Glutamatergic neuron (in vitro differentiated cells): ENCODE measurements around the gene DGUOK. TPM values are rescaled to one million over a fixed set of nuclear protein-coding genes. Genes with fewer than 3 reads are reported as not detected.

ENCODE experiments used
- DNase-seq: peaks from one replicate; pipeline ENCODE4 v3.0.0; 2022
- H3K27ac Mint-ChIP-seq: one replicate; pipeline ENCODE4 v1.8.0; 2020; ENCODE audit warnings: mild to moderate bottlenecking, mixed read lengths, inconsistent platforms; ENCODE audit not compliant: unreplicated experiment
- H3K27me3 Mint-ChIP-seq: one replicate; pipeline ENCODE4 v1.8.0; 2020; ENCODE audit warnings: mild to moderate bottlenecking, moderate library complexity, mixed read lengths, inconsistent platforms; ENCODE audit not compliant: unreplicated experiment
- H3K36me3 Mint-ChIP-seq: one replicate; pipeline ENCODE4 v1.8.0; 2020; ENCODE audit warnings: mild to moderate bottlenecking, mixed read lengths, inconsistent platforms; ENCODE audit not compliant: unreplicated experiment
- H3K4me1 Mint-ChIP-seq: one replicate; pipeline ENCODE4 v1.8.0; 2020; ENCODE audit warnings: mild to moderate bottlenecking, low read depth, mixed read lengths, inconsistent platforms; ENCODE audit not compliant: unreplicated experiment
- H3K4me3 Mint-ChIP-seq: one replicate; pipeline ENCODE4 v1.8.0; 2020; ENCODE audit warnings: mild to moderate bottlenecking, mixed read lengths, inconsistent platforms; ENCODE audit not compliant: unreplicated experiment
- H3K9me3 Mint-ChIP-seq: one replicate; pipeline ENCODE4 v1.8.0; 2020; ENCODE audit warnings: mild to moderate bottlenecking, moderate library complexity, mixed read lengths, inconsistent platforms; ENCODE audit not compliant: unreplicated experiment
- CTCF ChIP-seq: fragments of 200-600 bp; sonication (generic); IDR thresholded peaks from one replicate; pipeline ENCODE4 v1.5.0; 2021; ENCODE audit not compliant: partially characterized antibody, unreplicated experiment
- total RNA-seq: library from RNA; stranded (reverse); fragmentation: NEBNext Ultra II Directional; extraction: Animal tissue kit (Norgen Biotek cat#: 25700); gene quantifications from one replicate; pipeline ENCODE4 v1.2.1, GENCODE V29; 2021; ENCODE audit not compliant: unreplicated experiment

The DGUOK gene
- total RNA-seq, 1 donor from 2014 or later: 96.8 TPM

GRCh38 chr2:73968357-73968937 is 41.8 kb downstream of the DGUOK start:
- H3K36me3 Mint-ChIP-seq: no peaks in the 10 kb centered on the region
- peaks cover 2% of the 10 kb centered on the region for H3K27me3 Mint-ChIP-seq
- no peak overlapping the region for H3K27ac Mint-ChIP-seq
- no peak for DNase-seq
- no peaks in the 10 kb centered on the region for H3K4me1 Mint-ChIP-seq
- no peak overlapping the region for H3K4me3 Mint-ChIP-seq
- H3K9me3 Mint-ChIP-seq: peaks cover 2% of the 10 kb centered on the region
- TF ChIP-seq CTCF: no peak

GRCh38 chr2:73969356-73969755 is 42.7 kb downstream of the DGUOK start:
- Mint-ChIP-seq H3K36me3 (no peaks in the 10 kb centered on the region), H3K4me3 (no peak overlapping the region), H3K27me3 (peaks cover 2% of the 10 kb centered on the region), H3K9me3 (peaks cover 2% of the 10 kb centered on the region), H3K27ac (no peak overlapping the region), H3K4me1 (no peaks in the 10 kb centered on the region)
- DNase-seq: no peak
- TF ChIP-seq CTCF: no peak

- Mint-ChIP-seq H3K36me3 (no peaks in the 10 kb centered on the region), H3K27me3 (no peaks in the 10 kb centered on the region), H3K4me1 (no peaks in the 10 kb centered on the region), H3K4me3 (no peak overlapping the region), H3K27ac (no peak overlapping the region), H3K9me3 (peaks cover 2% of the 10 kb centered on the region)
- DNase-seq: no peak
- TF ChIP-seq CTCF: no peak
Measured at GRCh38 chr2:73970141-73970803, 43.6 kb downstream of the DGUOK start.

- H3K4me3 Mint-ChIP-seq: no peak overlapping the region
- peak; percentile 26 for DNase-seq
- H3K4me1 Mint-ChIP-seq: no peaks in the 10 kb centered on the region
Measured at GRCh38 chr2:73970850-73971471, 44.3 kb downstream of the DGUOK start.

More at GRCh38 chr2:73970850-73971471, 44.3 kb downstream of the DGUOK start:
- no peaks in the 10 kb centered on the region for H3K27me3 Mint-ChIP-seq
- H3K27ac Mint-ChIP-seq: no peak overlapping the region
- no peaks in the 10 kb centered on the region for H3K36me3 Mint-ChIP-seq
- no peak for TF ChIP-seq CTCF
- H3K9me3 Mint-ChIP-seq: peaks cover 4% of the 10 kb centered on the region
